Loucy (cell line): ENCODE measurements around the gene CSGALNACT2.

Experiments used
- H2AFZ ChIP-seq: fragments of 200-600 bp; sonication (generic); 2 replicates; pipeline ENCODE4 v1.6.0; 2016; ENCODE audit warnings: antibody characterized with exemption, mild to moderate bottlenecking, low read length, moderate library complexity
- H3F3A ChIP-seq: fragments of 200-600 bp; 2 replicates; pipeline ENCODE4 v1.6.0; 2016; ENCODE audit warnings: antibody characterized with exemption, low read depth, mild to moderate bottlenecking
- H3K27me3 ChIP-seq: fragments of 200-600 bp; sonication (generic); 2 replicates; pipeline ENCODE4 v1.6.1; 2014; ENCODE audit warnings: low read length, mild to moderate bottlenecking; ENCODE audit not compliant: insufficient read depth, poor library complexity, severe bottlenecking
- H3K36me3 ChIP-seq: fragments of 200-600 bp; sonication (generic); 2 replicates; pipeline ENCODE4 v1.6.1; 2016; ENCODE audit warnings: low read length; ENCODE audit not compliant: insufficient read depth
- H3K4me1 ChIP-seq: fragments of 200-600 bp; sonication (generic); 2 replicates; pipeline ENCODE4 v1.5.1; 2014; ENCODE audit warnings: low read length, mild to moderate bottlenecking; ENCODE audit not compliant: insufficient read depth, poor library complexity, severe bottlenecking
- H3K4me2 ChIP-seq: fragments of 200-600 bp; sonication (generic); 2 replicates; pipeline ENCODE4 v1.6.0; 2014; ENCODE audit warnings: antibody characterized with exemption, low read length, low read depth, mild to moderate bottlenecking; ENCODE audit not compliant: poor library complexity, severe bottlenecking
- H3K4me3 ChIP-seq: fragments of 200-600 bp; sonication (generic); 2 replicates; pipeline ENCODE4 v1.5.1; 2014; ENCODE audit warnings: low read length, mild to moderate bottlenecking, mixed read lengths; ENCODE audit not compliant: poor library complexity, severe bottlenecking
- H3K79me2 ChIP-seq: fragments of 200-600 bp; sonication (generic); 2 replicates; pipeline ENCODE4 v1.6.1; 2014; ENCODE audit warnings: low read length; ENCODE audit not compliant: insufficient read depth
- H3K9ac ChIP-seq: fragments of 200-600 bp; sonication (generic); 2 replicates; pipeline ENCODE4 v1.6.0; 2014; ENCODE audit warnings: mild to moderate bottlenecking, low read depth, low read length, moderate library complexity; ENCODE audit not compliant: poor library complexity, severe bottlenecking
- H3K9me2 ChIP-seq: fragments of 200-600 bp; sonication (generic); replicated peaks from 2 replicates; pipeline ENCODE4 v1.6.1; 2016; ENCODE audit warnings: low read depth, low read length, mixed read lengths
- H3K9me3 ChIP-seq: fragments of 200-600 bp; sonication (generic); 2 replicates; pipeline ENCODE4 v1.6.1; 2014; ENCODE audit warnings: mild to moderate bottlenecking, antibody characterized with exemption, low read length, low read depth; ENCODE audit not compliant: insufficient read depth
- H4K20me1 ChIP-seq: fragments of 200-600 bp; sonication (generic); 2 replicates; pipeline ENCODE4 v1.6.0; 2014; ENCODE audit warnings: antibody characterized with exemption, low read length, mild to moderate bottlenecking; ENCODE audit not compliant: insufficient read depth, poor library complexity, severe bottlenecking
- EZH2phosphoT487 ChIP-seq: fragments of 200-600 bp; IDR thresholded peaks from 2 replicates; pipeline ENCODE4 v1.6.1; 2018; ENCODE audit warnings: antibody characterized with exemption, mild to moderate bottlenecking, moderate library complexity, borderline replicate concordance
- TF ChIP-seq, protein P1 (sequence below): fragments of 200-600 bp; sonication (generic); conservative IDR thresholded peaks from 2 replicates; pipeline ENCODE4 v1.5.1; 2014; ENCODE audit warnings: mild to moderate bottlenecking, antibody characterized with exemption, low read length

Gene CSGALNACT2

DNA sequence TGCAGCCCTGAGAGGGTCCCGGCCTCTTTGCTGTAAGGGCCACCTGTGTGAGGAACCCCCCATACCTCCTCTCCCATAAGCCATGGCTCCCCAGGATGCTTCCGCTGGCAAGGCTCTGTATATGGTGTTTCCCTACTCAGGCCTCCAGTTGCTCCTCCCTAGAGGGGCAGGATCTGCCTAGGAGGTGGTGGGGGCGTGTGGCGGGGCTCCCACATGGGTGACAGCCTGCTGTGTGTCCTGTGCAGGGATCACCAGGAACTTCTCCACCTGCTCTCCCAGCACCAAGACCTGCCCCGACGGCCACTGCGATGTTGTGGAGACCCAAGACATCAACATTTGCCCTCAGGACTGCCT, 25.7 kb upstream of the CSGALNACT2 start:
- Histone ChIP-seq H3K9me2 (no peaks in the 10 kb centered on the region), H4K20me1 (no peaks in the 10 kb centered on the region), H3K79me2 (no peaks in the 10 kb centered on the region), H3K27me3 (no peaks in the 10 kb centered on the region), H3K9me3 (no peaks in the 10 kb centered on the region), H3F3A (no peaks in the 10 kb centered on the region), H3K4me3 (no peak overlapping the region), H3K9ac (no peak overlapping the region), H3K4me2 (no peak overlapping the region), H3K4me1 (no peaks in the 10 kb centered on the region), H2AFZ (no peak overlapping the region), H3K36me3 (no peaks in the 10 kb centered on the region)
- no peak for TF ChIP-seq EZH2phosphoT487
- TF ChIP-seq, protein P1, sequence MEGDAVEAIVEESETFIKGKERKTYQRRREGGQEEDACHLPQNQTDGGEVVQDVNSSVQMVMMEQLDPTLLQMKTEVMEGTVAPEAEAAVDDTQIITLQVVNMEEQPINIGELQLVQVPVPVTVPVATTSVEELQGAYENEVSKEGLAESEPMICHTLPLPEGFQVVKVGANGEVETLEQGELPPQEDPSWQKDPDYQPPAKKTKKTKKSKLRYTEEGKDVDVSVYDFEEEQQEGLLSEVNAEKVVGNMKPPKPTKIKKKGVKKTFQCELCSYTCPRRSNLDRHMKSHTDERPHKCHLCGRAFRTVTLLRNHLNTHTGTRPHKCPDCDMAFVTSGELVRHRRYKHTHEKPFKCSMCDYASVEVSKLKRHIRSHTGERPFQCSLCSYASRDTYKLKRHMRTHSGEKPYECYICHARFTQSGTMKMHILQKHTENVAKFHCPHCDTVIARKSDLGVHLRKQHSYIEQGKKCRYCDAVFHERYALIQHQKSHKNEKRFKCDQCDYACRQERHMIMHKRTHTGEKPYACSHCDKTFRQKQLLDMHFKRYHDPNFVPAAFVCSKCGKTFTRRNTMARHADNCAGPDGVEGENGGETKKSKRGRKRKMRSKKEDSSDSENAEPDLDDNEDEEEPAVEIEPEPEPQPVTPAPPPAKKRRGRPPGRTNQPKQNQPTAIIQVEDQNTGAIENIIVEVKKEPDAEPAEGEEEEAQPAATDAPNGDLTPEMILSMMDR, result no peak

DNA sequence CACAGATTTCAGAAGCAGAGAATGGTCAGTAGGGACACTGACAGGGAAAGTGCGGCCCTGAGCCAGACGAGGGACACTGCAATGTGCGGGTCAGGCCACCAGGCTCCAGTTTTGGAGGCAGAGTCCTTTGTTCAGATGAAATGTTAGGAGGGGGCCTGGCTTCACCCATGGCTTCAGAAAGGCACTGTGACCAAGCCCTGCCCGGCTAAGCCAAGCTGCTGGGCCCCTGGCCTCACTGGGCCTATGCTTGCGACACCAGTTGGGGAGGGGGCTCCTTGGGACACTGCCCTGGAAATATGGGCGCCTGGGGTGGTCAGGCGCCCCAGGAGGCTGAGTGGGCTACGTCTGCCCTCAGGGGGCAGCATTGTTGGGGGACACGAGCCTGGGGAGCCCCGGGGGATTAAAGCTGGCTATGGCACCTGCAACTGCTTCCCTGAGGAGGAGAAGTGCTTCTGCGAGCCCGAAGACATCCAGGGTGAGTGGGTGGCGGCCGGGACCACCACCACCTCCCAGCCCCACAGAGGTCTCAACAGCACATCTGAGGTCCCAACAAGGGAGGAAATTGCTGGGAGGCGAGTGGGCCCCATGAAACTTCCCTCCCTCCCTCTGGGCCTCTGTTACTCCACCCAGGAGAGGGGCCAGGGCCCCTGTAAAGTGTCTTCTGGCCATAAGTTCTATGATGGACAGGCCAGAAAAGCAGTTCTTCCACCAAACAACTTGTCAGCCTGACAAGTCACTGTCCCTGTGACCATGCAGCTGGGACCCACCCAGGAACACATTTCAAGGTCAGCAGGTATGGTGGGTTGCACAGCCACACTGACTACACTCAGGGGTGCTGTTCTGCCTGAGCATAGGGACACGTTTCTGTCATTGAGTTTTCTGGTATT, 24.8 kb upstream of the CSGALNACT2 start:
- Histone ChIP-seq H3K27me3 (no peaks in the 10 kb centered on the region), H3K4me3 (no peak overlapping the region), H2AFZ (no peak overlapping the region), H3K4me1 (no peaks in the 10 kb centered on the region), H3K79me2 (no peaks in the 10 kb centered on the region), H3K36me3 (no peaks in the 10 kb centered on the region), H3K9me3 (no peaks in the 10 kb centered on the region), H3F3A (no peaks in the 10 kb centered on the region), H3K4me2 (no peak overlapping the region), H3K9ac (no peak overlapping the region), H3K9me2 (no peaks in the 10 kb centered on the region), H4K20me1 (no peaks in the 10 kb centered on the region)
- TF ChIP-seq EZH2phosphoT487, result no peak
- TF ChIP-seq, protein P1, result no peak; the same call in 1 of the 2 replicates

DNA sequence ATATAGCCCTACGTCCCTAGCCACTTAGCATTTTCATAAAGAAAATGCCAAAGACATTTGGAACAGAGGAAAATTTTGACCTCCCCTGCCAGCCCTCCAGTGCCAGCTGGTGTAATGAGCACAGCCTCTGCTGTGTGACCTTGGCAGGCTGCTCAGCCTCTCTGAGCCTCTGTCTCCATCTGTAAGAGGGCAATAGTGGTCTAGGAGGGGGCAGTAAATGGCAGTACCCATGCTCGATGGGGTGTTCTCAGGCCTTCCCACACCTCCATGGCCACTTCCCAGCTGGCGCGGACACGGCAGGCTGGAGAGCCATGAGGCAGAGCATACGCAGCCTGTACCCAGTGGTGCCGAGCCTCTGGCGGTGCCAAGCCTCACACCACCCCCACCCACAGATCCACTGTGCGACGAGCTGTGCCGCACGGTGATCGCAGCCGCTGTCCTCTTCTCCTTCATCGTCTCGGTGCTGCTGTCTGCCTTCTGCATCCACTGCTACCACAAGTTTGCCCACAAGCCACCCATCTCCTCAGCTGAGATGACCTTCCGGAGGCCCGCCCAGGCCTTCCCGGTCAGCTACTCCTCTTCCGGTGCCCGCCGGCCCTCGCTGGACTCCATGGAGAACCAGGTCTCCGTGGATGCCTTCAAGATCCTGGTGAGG, 24.0 kb upstream of the CSGALNACT2 start:
- Histone ChIP-seq H3K9me2 (no peaks in the 10 kb centered on the region), H3K4me1 (no peaks in the 10 kb centered on the region), H2AFZ (no peak overlapping the region), H3K4me2 (no peak overlapping the region), H3K36me3 (no peaks in the 10 kb centered on the region), H3K9ac (no peak overlapping the region), H3K79me2 (no peaks in the 10 kb centered on the region), H3K9me3 (no peaks in the 10 kb centered on the region), H4K20me1 (no peaks in the 10 kb centered on the region), H3K27me3 (no peaks in the 10 kb centered on the region), H3F3A (no peaks in the 10 kb centered on the region), H3K4me3 (no peak overlapping the region)
- TF ChIP-seq, protein P1, result no peak
- TF ChIP-seq EZH2phosphoT487, result no peak
